HTR-8/SVneo (cell line): ENCODE results near the gene CDK19.
"Not testable (repeated sequence)": the region's sequence is repeated elsewhere in the genome, so short reads cannot be mapped to it uniquely, and the experiment has no call there.

Experiments used
- DNase-seq: peaks from one replicate; pipeline ENCODE4 v3.0.0; 2011; ENCODE audit warnings: low spot score, mixed read lengths; ENCODE audit not compliant: insufficient read length
- FAIRE-seq: peaks from 2 replicates; lab custom pipeline; 2011; peaks lifted over from hg19 to GRCh38; lab: Jason Lieb, UNC

CDK19 gene

DNA sequence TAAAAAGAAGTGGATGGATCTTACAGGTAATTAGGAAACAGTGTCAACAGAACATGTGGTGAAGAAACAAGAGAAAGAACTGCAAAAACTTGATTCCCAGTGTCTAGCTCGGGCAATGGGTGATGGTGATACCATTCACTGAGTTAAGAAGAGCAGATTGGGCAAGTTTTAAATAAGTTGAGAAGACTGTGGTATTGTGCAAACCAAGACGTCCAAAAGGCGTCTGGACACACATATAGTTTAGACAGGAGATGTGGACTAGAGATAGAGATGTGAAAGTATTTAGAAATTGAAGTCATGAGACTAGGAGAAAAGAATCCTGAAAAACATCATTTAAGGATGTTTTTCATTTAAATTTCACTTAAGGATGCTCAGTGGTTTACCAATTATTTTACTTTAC is 53.9 kb downstream of the CDK19 start:
- DNase-seq, result no peak
- FAIRE-seq, result no peak

DNA sequence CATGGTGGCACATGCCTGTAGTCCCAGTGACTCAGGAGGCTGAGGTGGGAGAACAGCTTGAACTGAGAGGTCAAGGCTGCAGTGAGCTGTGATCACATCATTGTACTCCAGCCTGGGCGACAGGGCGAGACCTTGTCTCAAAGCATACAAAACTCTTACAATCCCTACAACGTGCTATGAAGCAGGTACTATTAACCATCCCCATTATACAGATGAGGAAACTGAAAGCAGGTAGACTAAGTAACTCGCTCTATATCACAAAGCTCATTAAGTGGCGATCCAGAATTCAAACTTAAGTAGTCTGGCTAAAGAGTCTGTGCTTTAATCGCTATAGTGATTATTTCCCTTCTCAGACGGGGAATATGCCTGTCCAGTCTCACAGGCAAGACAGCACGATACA is 54.7 kb downstream of the CDK19 start:
- FAIRE-seq (no peak), DNase-seq (no peak)

GRCh38 chr6:110760098-110760497 is 55.2 kb downstream of the CDK19 start:
- FAIRE-seq, result not testable (repeated sequence)

GRCh38 chr6:110757926-110758325 is 57.3 kb downstream of the CDK19 start:
- FAIRE-seq (no peak), DNase-seq (no peak)

More at GRCh38 chr6:110760098-110760497, 55.2 kb downstream of the CDK19 start:
- DNase-seq, result not testable (repeated sequence)

DNA sequence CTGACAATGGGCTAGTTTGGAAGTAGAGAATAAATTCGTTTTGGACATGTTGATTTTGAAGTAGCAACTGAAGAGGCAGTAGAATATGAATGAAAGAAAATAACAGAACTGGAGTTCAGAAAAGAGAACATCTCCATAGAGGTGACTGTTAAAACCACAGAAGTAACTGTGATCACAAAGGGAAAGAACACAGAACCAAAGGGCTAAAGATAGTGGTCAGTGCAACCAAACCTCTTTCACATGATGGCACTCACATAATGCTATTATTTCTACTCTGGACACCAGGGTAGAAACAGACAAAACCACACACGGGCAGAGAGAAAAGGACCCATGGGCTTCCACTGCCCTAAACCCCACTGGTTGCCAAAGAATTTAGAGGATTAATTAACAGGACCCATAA is 58.5 kb downstream of the CDK19 start:
- no peak for DNase-seq
- no peak for FAIRE-seq

GRCh38 chr6:110755411-110755834 is 59.8 kb downstream of the CDK19 start:
- no peak for FAIRE-seq

GRCh38 chr6:110753936-110754668 is 61.2 kb downstream of the CDK19 start:
- FAIRE-seq, DNase-seq: not testable (repeated sequence)

More at GRCh38 chr6:110755411-110755834, 59.8 kb downstream of the CDK19 start:
- no peak for DNase-seq

- DNase-seq, result no peak
- FAIRE-seq, result no peak
Observed at GRCh38 chr6:110748453-110748852, 66.8 kb downstream of the CDK19 start.

DNA sequence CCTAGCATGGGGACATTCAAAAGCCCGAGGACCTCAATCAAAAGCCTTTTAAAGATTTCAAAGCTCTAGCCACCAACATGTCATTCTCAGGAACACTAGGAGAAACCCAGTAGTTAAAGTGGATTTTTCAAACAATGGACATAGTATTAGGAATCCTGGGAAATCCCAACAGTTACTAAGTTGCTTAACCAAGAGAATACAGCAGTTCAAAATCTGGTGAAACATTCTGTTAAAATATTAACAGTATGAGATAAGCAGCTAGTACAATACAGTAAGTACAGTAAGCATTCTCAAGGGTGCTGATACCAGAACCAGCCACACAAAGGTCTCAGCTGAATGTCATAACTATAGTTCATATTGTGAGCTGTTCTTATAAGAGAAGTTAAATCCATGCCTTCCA is 68.6 kb downstream of the CDK19 start:
- DNase-seq, result no peak
- FAIRE-seq, result no peak

DNA sequence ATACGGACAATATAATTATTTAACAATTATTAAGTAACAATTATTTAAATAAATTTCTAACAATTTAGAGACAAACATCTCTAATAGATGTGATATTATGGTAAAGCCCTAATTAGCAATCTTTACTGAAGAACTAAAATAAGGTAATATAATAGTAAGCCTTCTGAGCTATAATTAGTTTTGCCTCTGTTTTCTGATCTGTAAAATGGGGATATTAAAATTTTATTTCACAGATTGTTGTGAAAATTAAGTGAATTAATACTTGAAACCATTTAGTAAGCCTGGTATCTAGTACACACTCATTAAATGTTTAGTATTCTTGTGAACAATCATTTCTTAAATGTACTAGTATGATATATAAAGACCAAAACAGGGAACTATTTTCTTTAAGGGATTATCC is 70.3 kb downstream of the CDK19 start:
- DNase-seq, result no peak
- no peak for FAIRE-seq

DNA sequence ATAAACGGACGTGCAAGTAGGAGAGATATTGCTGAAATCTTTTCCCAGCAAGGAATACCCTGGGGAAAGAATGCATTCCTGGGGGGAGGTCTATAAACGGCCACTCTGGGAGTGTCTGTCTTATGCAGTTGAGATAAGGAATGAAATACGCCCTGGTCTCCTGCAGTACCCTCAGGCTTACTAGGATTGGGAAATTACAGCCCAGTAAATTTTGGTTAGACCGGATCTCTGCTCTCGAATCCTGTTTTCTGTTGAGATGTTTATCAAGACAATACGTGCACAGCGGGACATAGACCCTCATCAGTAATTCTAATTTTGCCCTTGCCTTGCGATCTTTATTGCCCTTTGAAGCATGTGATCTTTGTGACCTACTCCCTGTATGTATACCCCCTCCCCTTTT is 72.7 kb downstream of the CDK19 start:
- DNase-seq, FAIRE-seq: not testable (repeated sequence)

DNA sequence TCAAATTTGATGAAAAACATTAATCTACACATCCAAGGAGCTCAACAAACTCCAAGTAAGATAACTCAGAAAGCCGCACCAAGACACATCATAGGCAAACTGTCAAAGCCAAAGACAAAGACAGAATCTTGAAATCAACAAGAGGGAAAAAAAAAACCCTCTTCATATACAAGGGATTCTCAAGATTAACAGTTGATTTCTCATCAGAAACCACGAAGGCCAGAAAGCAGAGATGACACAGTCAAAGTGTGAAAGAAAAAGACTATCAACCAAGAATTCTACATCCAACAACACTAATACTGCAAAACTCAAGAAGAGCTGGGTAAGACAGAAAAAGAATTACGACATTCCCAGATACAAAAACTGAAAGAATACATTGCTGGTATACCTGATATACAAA is 73.8 kb downstream of the CDK19 start:
- FAIRE-seq, result no peak
- no peak for DNase-seq

DNA sequence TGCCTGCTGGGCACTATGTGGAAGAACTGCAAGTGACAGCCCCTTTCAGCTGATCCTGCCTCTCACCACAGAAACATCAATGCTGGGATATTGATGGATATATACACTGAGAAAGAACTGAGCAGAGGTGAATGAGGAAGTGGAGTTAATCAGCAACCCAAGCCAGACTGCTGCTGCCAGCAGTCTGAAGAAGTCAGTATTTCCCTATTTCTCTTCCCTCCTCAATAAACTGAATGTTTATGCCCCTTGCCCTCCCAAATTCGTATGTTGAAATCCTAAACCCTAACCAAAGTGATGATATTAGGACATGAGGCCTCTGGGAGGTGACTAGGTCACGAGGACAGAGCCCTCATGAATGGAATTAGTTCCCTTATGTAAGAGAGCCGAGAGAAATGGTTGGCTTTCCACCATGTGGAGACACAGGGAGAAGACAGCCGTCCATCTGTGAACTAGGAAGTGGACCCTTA is 76.3 kb downstream of the CDK19 start:
- FAIRE-seq, result no peak
- DNase-seq, result no peak

GRCh38 chr6:110735666-110736065 is 79.6 kb downstream of the CDK19 start:
- DNase-seq (no peak), FAIRE-seq (no peak)

DNA sequence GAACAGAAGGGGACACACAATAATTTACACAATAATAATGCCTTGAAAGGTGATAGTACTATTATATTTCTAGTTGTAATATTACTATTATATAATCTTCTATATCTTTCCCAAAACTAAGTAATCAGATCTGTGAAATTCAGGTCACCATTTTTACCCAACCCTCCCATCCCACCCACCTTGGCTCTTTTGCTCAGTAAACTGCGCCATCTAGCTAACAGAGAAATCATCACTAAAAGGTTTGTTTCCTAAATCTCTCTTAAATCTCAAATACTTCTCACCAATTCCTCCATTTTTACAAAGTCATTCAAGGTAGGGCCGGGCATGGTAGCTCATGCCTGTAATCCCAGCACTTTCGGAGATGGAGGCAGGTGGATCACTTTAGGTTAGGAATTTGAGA is 83.4 kb downstream of the CDK19 start:
- FAIRE-seq (no peak), DNase-seq (no peak)

- FAIRE-seq (no peak), DNase-seq (no peak)
Observed at GRCh38 chr6:110731196-110731595, 84.1 kb downstream of the CDK19 start.

- DNase-seq (no peak), FAIRE-seq (no peak)
Observed at GRCh38 chr6:110728501-110728900, 86.8 kb downstream of the CDK19 start.

DNA sequence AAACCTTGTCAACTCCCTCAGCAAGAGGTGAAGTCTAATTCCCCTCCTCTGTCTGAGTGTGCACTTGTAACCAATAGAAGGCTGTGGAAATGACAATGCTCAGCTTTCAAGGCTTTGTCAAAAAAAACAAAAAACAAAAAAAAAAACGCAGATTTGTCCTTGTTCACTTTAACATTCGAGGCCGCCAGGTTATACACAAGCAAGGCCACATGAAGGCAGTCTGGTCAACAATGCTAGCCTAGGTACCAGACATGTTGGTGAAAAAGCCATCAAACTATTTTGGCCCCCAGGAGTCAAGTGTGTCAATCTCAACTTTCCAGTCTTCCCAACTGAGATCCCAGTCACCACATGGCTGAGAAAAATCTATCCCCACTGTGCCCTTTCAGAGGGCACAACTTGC is 92.3 kb downstream of the CDK19 start:
- DNase-seq (no peak), FAIRE-seq (no peak)

- no peak for FAIRE-seq
- no peak for DNase-seq
Observed at GRCh38 chr6:110720066-110720465, 95.2 kb downstream of the CDK19 start.

- DNase-seq, FAIRE-seq: not testable (repeated sequence)
Observed at GRCh38 chr6:110719601-110720000, 95.7 kb downstream of the CDK19 start.

DNA sequence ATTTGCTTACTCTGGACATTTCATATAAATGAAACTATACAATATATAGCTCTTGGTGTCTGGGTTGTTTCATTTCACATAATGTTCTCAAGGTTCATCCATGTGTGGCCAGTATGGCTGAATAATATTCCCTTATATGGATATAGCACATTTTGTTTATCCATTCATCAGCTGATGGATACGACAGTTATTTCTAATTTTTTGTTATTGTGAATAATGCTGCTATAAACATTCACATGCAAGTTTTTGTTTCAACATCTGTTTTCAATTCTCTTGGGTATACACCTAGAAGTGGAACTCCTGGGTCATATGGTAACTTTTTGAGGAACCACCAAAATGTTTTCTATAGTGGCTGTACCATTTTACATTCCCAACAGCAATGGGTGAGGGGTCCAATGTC is 101.1 kb downstream of the CDK19 start:
- FAIRE-seq, result no peak
- no peak for DNase-seq

DNA sequence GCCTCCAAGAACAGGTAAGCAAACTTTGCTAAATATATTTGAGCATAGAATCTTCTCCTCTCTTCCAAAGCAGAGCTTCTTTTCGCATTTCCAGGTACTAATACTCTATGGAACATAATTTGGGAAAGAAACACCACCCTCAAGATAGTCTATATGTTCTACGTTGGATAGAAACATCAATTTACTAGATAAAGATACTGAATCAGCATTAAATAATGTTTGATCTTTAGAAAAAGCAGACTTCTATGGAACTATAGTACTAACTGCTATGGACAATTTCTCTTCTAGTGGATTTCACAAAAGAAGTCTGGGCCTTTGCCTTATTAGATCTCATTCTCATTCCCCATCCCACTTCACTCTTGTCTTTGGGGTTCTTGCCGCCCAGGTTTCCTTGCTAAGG is 103.0 kb downstream of the CDK19 start:
- FAIRE-seq (no peak), DNase-seq (no peak)
